Neural cell (in vitro differentiated cells): ENCODE results near the gene INMT. TPM values are rescaled to one million over a fixed set of nuclear protein-coding genes. Genes with fewer than 3 reads are reported as not detected.

Experiments used
- H2AFZ ChIP-seq: fragments of 200-600, 300-800 bp; sonication (generic), shearing (Covaris generic); 2 replicates; pipeline ENCODE4 v1.6.0; 2014; ENCODE audit warnings: low read depth, mild to moderate bottlenecking, antibody characterized with exemption, low read length, moderate library complexity
- H3F3A ChIP-seq: fragments of 200-600 bp; shearing (Covaris generic); 2 replicates; pipeline ENCODE4 v1.6.1; 2016; ENCODE audit warnings: mild to moderate bottlenecking, moderate library complexity, mixed read lengths, antibody characterized with exemption, low read length; ENCODE audit not compliant: insufficient read depth, poor library complexity, severe bottlenecking
- H3K27ac ChIP-seq: fragments of 200-600, 300-800 bp; sonication (generic), shearing (Covaris generic); 2 replicates; pipeline ENCODE4 v1.5.1; 2014; ENCODE audit warnings: mild to moderate bottlenecking, low read length, moderate library complexity
- H3K27me3 ChIP-seq: fragments of 300-800, 200-600 bp; sonication (generic), shearing (Covaris generic); 2 replicates; pipeline ENCODE4 v1.6.0; 2014; ENCODE audit warnings: mild to moderate bottlenecking, low read depth, low read length, moderate library complexity; ENCODE audit not compliant: insufficient read depth
- H3K36me3 ChIP-seq: fragments of 300-800, 200-600 bp; sonication (generic), shearing (Covaris generic); 2 replicates; pipeline ENCODE4 v1.5.1; 2014; ENCODE audit warnings: mild to moderate bottlenecking, antibody characterized with exemption, low read length, moderate library complexity; ENCODE audit not compliant: insufficient read depth
- H3K4me2 ChIP-seq: fragments of 300-800, 200-600 bp; sonication (generic), shearing (Covaris generic); 2 replicates; pipeline ENCODE4 v1.6.0; 2014; ENCODE audit warnings: mild to moderate bottlenecking, low read length
- H3K4me3 ChIP-seq: fragments of 300-800, 200-600 bp; sonication (generic), shearing (Covaris generic); 2 replicates; pipeline ENCODE4 v1.5.1; 2014; ENCODE audit warnings: mild to moderate bottlenecking, low read length, moderate library complexity
- H3K79me2 ChIP-seq: fragments of 200-600 bp; shearing (Covaris generic); replicated peaks from 2 replicates; pipeline ENCODE4 v1.6.0; 2014; ENCODE audit warnings: mild to moderate bottlenecking, low read length, moderate library complexity; ENCODE audit not compliant: insufficient read depth
- H3K9ac ChIP-seq: fragments of 300-800, 200-600 bp; sonication (generic), shearing (Covaris generic); 2 replicates; pipeline ENCODE4 v1.6.1; 2016; ENCODE audit warnings: mild to moderate bottlenecking, low read length, mixed read lengths
- H3K9me2 ChIP-seq: fragments of 200-600 bp; shearing (Covaris generic); 2 replicates; pipeline ENCODE4 v1.6.1; 2016; ENCODE audit warnings: mild to moderate bottlenecking, low read length, mixed read lengths; ENCODE audit not compliant: insufficient read depth
- H3K9me3 ChIP-seq: fragments of 200-600, 300-800 bp; sonication (generic), shearing (Covaris generic); 2 replicates; pipeline ENCODE4 v1.6.1; 2016; ENCODE audit warnings: mild to moderate bottlenecking, mixed run types, low read length, moderate library complexity, mixed read lengths
- H4K20me1 ChIP-seq: fragments of 200-600 bp; shearing (Covaris generic); 2 replicates; pipeline ENCODE4 v1.6.1; 2016; ENCODE audit warnings: mild to moderate bottlenecking, mixed run types; ENCODE audit not compliant: insufficient read depth
- CTCF ChIP-seq: fragments of 450-650 bp; IDR thresholded peaks from 2 replicates; pipeline ENCODE4 v1.5.1; 2014; ENCODE audit warnings: antibody characterized with exemption, mild to moderate bottlenecking, moderate library complexity; ENCODE audit not compliant: poor library complexity, severe bottlenecking
- EP300 ChIP-seq: fragments of 450-650 bp; conservative IDR thresholded peaks from 2 replicates; pipeline ENCODE4 v1.6.1; 2014; ENCODE audit warnings: antibody characterized with exemption, mild to moderate bottlenecking, moderate library complexity; ENCODE audit not compliant: poor library complexity, severe bottlenecking
- EZH2 ChIP-seq: fragments of 200-600, 300-800 bp; shearing (Covaris generic), sonication (generic); IDR thresholded peaks from 2 replicates; pipeline ENCODE4 v1.6.1; 2014; ENCODE audit warnings: antibody characterized with exemption, low read length, borderline replicate concordance, mild to moderate bottlenecking; ENCODE audit not compliant: insufficient read depth, poor library complexity, severe bottlenecking
- MXI1 ChIP-seq: fragments of 450-650 bp; conservative IDR thresholded peaks from 2 replicates; pipeline ENCODE4 v1.6.1; 2014; ENCODE audit warnings: antibody characterized with exemption, mild to moderate bottlenecking; ENCODE audit not compliant: poor library complexity, severe bottlenecking
- POLR2AphosphoS5 ChIP-seq: IDR thresholded peaks from 2 replicates; pipeline ENCODE4 v1.6.1; 2012
- RAD21 ChIP-seq: fragments of 450-650 bp; conservative IDR thresholded peaks from 2 replicates; pipeline ENCODE4 v1.6.1; 2014; ENCODE audit warnings: antibody characterized with exemption, mild to moderate bottlenecking, moderate library complexity
- REST ChIP-seq: IDR thresholded peaks from 2 replicates; pipeline ENCODE4 v1.6.1; 2012; ENCODE audit warnings: borderline replicate concordance
- SMC3 ChIP-seq: fragments of 450-650 bp; conservative IDR thresholded peaks from 2 replicates; pipeline ENCODE4 v1.6.1; 2014; ENCODE audit warnings: antibody characterized with exemption, mild to moderate bottlenecking, moderate library complexity; ENCODE audit not compliant: poor library complexity
- polyA plus RNA-seq: library from polyadenylated mRNA; depleted of rRNA; stranded (reverse); fragments of >200 nt; gene quantifications from 2 replicates; pipeline ENCODE4 v1.2.3, GENCODE V29; 2014

INMT gene
- polyA plus RNA-seq, 1 donor from 2014 or later = 0.66 TPM

- H3K9me2 ChIP-seq = no peaks in the 10 kb centered on the region
- TF ChIP-seq RAD21 (no peak), POLR2AphosphoS5 (no peak)
- no peaks in the 10 kb centered on the region for H3F3A ChIP-seq
- no peaks in the 10 kb centered on the region for H4K20me1 ChIP-seq
- peak overlapping the region; percentile 89 for H3K4me3 ChIP-seq
- peak overlapping the region; percentile 58 for H3K9ac ChIP-seq
- H3K4me2 ChIP-seq = no peak overlapping the region
- H3K36me3 ChIP-seq = no peaks in the 10 kb centered on the region
- no peaks in the 10 kb centered on the region for H3K9me3 ChIP-seq
- peaks cover 3% of the 10 kb centered on the region for H3K79me2 ChIP-seq
- H3K27ac ChIP-seq = no peak overlapping the region
- H3K27me3 ChIP-seq = no peaks in the 10 kb centered on the region
- no peak overlapping the region for H2AFZ ChIP-seq
Measured at GRCh38 chr7:30770845-30771173, 18.9 kb downstream of the INMT start.

- Histone ChIP-seq H3K79me2 (peaks cover 3% of the 10 kb centered on the region), H2AFZ (peak within 1 kb of the TSS; percentile 56), H3K9me3 (no peaks in the 10 kb centered on the region), H3K9ac (peak within 1 kb of the TSS; percentile 58), H3K4me3 (peak within 1 kb of the TSS; percentile 89), H4K20me1 (no peaks in the 10 kb centered on the region), H3F3A (no peaks in the 10 kb centered on the region), H3K4me2 (peak within 1 kb of the TSS; percentile 26), H3K9me2 (no peaks in the 10 kb centered on the region), H3K36me3 (no peaks in the 10 kb centered on the region), H3K27ac (no peak within 1 kb of the TSS), H3K27me3 (no peaks in the 10 kb centered on the region)
- TF ChIP-seq MXI1 (peak; percentile 78), EP300 (no peak), SMC3 (no peak), EZH2 (no peak), POLR2AphosphoS5 (no peak), CTCF (peak; percentile 32), RAD21 (no peak), REST (no peak)
Measured at GRCh38 chr7:30771174-30771879, 19.4 kb downstream of the INMT start, which contains the start of gene MINDY4. TSS of gene MINDY4 (plus strand) at chr7:30771417. CDS start at chr7:30771494, 77 bp downstream.
